HG03442 (cell line): ENCODE measurements around the gene DOCK4.

Experiments
- ATAC-seq: cut with Tn5 transposase; IDR thresholded peaks from one replicate; pipeline ENCODE4 v1.9.1; 2021; ENCODE audit warnings: mild to moderate bottlenecking, moderate library complexity; ENCODE audit not compliant: unreplicated experiment

Gene DOCK4

DNA sequence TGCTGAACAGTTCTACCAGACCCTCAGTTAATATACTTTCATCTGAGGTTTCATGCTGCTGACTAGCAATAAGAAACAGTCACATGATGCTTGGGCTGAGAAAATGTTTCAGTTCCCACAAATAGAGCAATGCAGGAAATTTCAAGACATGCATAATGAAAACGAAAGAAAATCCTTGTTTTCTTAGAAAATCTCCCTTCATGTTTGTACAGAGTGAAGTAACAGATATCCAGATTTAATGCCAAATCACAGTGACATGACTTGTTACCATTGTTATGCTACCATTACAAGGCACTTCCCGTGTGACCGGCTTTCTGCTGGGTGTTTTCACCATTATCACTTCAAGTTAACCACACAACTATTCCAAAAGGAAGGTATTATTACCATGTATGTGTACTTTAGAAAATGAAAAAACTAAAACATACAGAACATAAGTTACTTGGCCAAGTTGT lies 121.7 kb downstream of the DOCK4 start:
- peak; percentile 59 for ATAC-seq

GRCh38 chr7:112083776-112084355 lies 122.3 kb downstream of the DOCK4 start:
- no peak for ATAC-seq

DNA sequence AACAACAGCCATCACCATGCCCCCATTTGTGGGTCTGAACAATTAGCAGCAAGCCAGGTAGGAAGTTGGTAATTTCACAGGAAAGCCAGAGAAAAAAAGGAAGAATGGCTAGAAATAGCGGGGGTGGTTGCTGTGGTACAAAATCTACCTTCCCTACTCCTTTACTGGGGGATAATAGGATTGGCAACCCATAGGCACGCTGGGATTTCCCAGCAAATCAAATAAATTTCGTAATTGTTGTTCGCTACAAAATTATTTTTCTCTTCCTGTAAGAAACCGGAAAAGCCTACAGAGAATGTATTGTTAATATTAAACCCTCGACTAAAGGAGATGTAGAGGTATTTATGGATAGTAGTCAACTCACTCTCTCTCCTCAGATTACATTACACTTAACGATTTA lies 123.9 kb downstream of the DOCK4 start:
- no peak for ATAC-seq

- ATAC-seq, result no peak
These were observed 124.4 kb downstream of the DOCK4 start for GRCh38 chr7:112081778-112082177.

- ATAC-seq, result peak; percentile 29
These were observed 125.2 kb downstream of the DOCK4 start for GRCh38 chr7:112080978-112081377.

- ATAC-seq, result peak; percentile 80
These were observed 125.8 kb downstream of the DOCK4 start for GRCh38 chr7:112080441-112080840.

DNA sequence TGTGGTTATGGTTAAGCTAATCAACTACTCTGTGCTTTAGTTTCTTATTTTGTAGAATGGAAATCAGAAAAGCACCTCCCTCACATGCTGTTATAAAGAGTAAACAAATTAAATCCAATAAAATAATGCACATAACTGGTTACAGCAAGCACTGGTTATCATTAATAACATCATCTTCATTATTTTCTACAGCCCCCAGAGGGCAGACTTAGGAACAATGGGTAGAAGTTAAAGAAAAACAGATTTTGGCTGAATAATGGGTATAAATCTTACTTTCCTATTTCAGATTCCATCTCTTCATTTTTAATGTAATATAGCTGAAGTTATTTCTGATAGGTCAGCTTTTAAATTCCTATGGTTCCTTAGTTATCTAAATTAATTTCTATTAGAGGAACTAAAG lies 126.5 kb downstream of the DOCK4 start:
- no peak for ATAC-seq

GRCh38 chr7:112079122-112079521 lies 127.1 kb downstream of the DOCK4 start:
- ATAC-seq, result no peak

DNA sequence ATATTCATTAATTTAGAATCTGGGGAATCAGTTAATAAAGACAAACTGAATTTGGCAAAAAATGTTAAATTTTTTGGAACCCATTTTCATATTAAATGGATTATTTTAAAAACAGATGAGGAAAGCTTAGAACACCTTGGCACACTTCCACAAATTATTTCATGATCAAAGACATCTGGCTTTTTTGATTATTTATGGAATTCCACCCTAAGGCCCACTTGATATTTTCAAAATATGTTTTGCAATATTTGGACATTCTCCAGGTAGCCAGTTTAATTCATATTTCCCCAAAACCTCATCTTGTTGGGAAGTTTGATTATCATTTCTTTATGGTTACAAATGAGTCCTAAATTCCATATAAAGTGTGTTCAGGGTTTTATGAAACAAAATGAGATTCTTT lies 129.9 kb downstream of the DOCK4 start:
- no peak for ATAC-seq

DNA sequence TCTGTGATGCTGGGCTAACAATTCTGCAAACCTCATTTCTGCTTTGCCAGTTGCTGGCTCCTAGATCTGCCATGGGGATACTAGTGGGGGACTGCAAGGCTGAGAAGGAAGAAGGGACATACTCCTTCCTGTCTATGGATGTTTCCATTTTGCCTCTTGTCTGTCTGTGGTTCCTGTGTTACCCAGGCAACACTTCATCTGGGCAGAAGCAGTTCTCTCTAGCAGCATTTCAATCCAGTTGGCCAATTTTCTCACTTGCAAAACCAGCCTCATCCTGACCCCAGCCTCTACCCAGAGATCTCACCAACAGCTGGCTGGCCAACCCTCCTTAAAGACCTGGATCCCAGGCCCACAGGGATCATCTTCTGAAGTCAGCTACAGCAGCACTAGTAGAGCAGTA lies 131.7 kb downstream of the DOCK4 start:
- ATAC-seq, result no peak

DNA sequence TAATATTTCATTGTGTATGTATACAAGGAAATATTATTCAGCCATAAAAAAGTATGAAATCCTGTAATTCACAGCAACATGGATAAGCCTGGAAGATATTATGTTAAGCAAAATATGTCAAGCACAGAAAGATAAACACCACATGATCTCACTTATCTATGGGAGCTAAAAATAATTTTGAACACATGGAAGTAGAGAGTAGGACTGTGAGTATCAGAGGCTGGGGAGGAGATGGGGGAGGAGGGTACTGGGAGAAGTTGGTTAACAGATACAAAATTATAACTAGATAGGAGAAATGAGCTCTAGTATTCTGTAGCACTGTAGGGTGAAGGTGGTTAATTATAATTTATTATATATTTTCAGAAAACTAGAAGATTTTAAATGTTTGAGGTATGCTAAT lies 132.7 kb downstream of the DOCK4 start:
- no peak for ATAC-seq

DNA sequence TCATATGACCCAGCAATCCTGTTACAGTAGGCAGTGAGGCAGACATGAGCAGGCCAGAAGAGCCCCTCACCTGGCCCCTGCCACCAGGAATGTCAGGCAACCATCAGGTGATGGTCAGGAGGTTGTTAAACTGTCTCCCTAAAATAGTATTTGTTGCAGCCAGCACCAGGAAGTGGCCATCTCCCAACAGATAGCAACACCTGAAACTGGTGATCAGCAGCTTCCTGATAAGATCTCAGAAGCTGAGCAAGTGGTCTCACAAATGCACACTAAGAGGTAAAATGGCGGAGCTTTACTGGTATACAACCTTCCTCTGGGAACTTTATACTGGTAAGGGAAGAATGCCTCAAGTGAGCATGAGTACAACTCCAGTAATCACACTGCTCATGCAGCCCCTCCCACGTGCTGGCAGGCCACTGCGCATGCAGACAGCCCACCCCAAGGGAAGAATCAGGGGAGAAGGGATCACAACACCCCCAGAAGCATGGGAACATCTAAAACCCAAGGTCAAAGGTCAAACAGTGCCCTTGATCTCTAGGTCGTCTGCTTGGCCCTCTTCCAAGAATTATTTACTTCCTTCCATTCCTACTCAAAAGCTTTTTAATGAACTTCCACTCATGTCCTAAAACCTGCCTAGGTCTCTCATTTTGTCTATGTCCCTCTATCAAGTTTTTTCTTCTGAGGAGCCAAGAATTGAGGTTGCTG lies 133.5 kb downstream of the DOCK4 start:
- no peak for ATAC-seq

DNA sequence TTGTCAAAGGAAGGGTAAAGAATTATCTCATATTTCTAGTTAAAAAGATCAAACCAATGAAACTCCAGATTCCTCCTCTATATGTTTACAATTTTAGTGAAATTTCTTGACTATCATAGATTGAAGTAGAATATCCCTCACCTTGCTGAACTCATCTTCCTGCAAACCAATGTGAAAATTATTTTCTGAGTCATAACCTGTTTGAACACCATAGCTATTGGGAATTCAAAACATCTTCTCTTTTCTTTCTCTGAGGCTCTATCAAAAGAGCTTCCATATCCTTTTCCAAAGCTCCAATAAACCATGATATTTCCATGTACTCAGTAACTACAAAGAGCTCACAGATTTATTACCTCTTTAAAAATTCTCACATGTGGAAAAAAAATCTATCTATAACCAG lies 134.3 kb downstream of the DOCK4 start:
- no peak for ATAC-seq

GRCh38 chr7:112070674-112071256 lies 135.4 kb downstream of the DOCK4 start:
- no peak for ATAC-seq

DNA sequence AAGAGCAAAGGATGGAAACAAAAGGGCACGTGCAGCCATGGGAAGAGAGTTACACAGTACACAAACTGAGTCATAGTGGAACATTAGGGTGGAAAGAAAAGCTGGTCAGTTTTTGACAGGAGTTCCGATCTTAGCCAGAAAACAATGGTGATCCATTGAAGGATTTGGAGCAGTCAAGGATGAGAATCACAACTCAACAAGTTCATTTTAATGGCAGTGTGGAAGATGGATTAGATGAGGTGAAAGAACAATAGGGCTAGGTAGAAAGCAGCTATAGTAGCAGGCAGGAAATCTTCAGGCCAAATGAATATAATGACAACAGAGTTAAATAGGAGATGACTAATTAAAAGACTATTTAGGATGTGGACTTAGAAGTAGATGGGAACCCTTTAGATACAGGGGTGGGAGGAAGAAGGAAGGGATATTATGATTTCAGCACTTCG lies 136.3 kb downstream of the DOCK4 start:
- ATAC-seq, result no peak

DNA sequence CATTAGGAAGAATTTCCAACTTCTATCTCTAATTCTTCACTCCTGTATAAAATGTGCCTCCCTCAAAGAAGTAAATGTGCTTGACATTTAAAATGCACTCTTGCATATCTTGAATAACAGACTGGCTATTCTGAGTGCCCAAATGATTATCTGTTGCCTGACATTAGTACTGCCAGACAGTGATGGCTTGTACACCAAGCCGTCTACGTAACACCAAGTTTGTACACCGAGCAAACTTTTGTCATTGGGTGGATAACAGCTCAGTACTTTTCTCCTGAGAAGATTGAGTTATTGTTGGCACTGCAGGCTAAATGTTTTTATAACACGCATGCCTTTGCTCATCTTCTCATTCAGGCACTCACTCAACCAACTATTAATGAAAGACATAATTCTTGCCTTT lies 137.2 kb downstream of the DOCK4 start:
- no peak for ATAC-seq

DNA sequence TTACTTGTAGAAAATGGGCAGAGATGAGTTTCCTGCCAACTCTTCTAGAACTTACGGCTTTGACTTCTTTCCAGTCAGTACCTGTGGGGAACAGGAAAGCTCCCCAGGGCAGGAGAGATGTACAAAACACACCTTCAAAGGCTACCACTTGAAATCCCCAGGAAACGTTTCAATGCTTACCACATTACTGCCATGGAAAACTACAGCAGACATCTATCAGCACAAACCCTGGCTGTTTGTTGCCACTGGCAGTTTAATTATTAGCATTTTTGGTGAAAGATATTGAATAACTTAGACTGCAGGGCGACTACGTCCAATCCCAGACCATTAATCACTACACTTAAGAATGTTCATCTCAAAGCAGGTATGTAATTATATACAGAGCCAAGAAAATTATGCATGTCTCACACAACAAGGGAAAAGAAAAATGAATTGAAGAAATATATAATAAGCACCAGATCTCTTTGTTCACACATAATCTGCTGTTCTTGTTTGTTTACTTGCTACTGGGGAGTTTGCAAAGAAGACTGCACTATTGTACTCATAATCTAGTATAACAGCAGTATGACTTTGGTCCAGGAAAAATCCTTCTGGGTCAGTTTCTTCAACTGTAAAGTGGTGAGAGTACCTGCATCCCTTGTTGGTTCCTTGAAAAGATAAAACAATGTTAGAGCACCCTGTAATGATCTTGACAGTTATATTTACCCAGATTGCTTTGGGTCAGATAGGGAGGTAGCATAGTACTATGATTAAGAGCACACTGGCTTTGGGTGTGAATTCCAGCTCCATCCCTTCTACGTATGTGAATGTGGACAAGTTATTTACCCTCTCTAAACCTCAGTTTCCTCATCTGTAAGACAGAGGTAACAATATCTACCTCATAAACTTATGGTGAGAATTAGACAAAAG lies 138.3 kb downstream of the DOCK4 start:
- no peak for ATAC-seq

- ATAC-seq, result no peak
These were observed 139.0 kb downstream of the DOCK4 start for GRCh38 chr7:112067200-112067599.

- ATAC-seq, result no peak
These were observed 140.4 kb downstream of the DOCK4 start for GRCh38 chr7:112065758-112066157.

DNA sequence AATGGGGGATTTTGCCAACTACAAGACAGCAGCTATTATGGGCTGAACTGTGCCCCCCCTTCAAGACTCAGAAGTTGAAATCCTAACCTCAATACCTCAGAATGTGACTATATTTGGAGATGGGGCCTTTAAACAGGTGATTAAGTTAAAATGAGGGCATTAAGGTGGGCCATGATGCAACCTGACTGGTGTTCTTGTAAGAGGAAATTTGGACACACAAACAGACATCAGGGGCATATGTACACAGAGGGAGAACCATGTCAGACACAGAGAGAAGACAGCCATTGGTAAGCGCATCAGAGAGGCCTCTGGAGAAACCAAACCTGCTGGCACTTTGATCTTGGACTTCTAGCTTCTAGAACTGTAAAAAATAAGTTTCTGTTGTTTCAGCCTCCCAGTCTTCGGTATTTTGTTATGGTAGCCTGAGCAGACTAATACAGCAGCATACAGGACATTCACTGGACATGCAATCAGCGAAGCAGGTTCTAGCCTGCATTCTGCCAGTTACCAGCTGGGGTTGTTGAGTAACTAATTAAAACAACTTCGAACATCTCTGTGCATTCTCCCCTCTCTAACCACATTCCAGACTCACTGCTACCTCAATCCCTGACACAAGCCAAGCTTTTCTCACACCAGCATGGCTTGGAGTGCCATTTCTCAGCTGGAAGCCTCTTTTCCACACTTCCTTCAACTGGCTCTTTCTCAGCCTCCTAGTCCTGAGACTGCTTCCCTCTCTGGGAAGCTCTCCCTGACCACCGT lies 141.4 kb downstream of the DOCK4 start:
- ATAC-seq, result no peak

- no peak for ATAC-seq
These were observed 142.2 kb downstream of the DOCK4 start for GRCh38 chr7:112063974-112064373.
